ENCODE measurements around the gene NCS1.
A peak's percentile ranks its signal among the peaks of the same experiment; 100 is the strongest.

- TF ChIP-seq CTCF (IDR thresholded peaks at IDR 0.05) (no peak), POLR2A (IDR thresholded peaks at IDR 0.05) (no peak), POLR2AphosphoS5 (IDR thresholded peaks at IDR 0.05) (peak; percentile 61)
Measured at GRCh38 chr9:130199605-130200004, 27.4 kb downstream of the NCS1 start.

All from prostate gland (tissue), 2 donors.